Sciatic nerve (tissue), 2 donors: ENCODE data around the gene MTUS2. TPM values are rescaled to one million over a fixed set of nuclear protein-coding genes. Genes with fewer than 3 reads are reported as not detected.

ENCODE experiments used
- ATAC-seq: fragments of 200-7000 bp; cut with Tn5 transposase; one replicate; pipeline ENCODE4 v1.9.1; 2020; ENCODE audit warnings: mild to moderate bottlenecking, moderate library complexity
- DNase-seq: peaks from one replicate; pipeline ENCODE4 v3.0.0-alpha.2; 2020; ENCODE audit warnings: low spot score
- intact Hi-C: fragments of 100-400 bp; cut with DNase I; formaldehyde crosslinking; loops from one replicate; pipeline ENCODE4 v1.14.2; 2022
- total RNA-seq: library from RNA; stranded (reverse); fragmentation: NEBNext Ultra II Directional; extraction: Animal tissue kit (Norgen Biotek cat#: 25700); gene quantifications from one replicate; pipeline ENCODE4 v1.2.1, GENCODE V29; 2021
- donor health status: DM: no; HTN: no; CAD: no.
- donor health status: DM: no; HTN: no; CAD: no.

The MTUS2 gene
- total RNA-seq, 1 donor from 2014 or later = not detected

GRCh38 chr13:29405401-29405800 lies 585.3 kb downstream of the MTUS2 start:
- ATAC-seq (no peak), DNase-seq (no peak)
- intact Hi-C loops = no loop called here

DNA sequence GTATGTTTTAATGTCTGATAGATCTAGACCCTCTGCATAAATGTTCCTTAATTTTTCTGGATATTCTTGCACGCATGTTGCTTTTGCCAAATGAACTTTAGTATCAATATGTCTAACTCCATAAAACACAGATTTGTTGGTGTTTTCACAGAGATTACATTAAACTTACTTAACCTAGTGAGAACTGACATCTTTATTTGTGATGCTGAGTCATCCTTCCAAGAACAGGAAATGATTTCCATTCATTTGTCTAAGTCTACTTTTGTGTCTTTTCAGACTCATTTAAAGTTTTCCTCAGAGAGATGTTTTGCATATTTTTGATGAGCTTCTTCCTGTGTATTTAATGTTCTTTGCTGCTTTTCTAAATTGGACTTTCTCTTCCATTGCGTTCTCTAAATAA lies 591.3 kb downstream of the MTUS2 start:
- ATAC-seq = no peak
- intact Hi-C loops = no loop called here
- DNase-seq = no peak

DNA sequence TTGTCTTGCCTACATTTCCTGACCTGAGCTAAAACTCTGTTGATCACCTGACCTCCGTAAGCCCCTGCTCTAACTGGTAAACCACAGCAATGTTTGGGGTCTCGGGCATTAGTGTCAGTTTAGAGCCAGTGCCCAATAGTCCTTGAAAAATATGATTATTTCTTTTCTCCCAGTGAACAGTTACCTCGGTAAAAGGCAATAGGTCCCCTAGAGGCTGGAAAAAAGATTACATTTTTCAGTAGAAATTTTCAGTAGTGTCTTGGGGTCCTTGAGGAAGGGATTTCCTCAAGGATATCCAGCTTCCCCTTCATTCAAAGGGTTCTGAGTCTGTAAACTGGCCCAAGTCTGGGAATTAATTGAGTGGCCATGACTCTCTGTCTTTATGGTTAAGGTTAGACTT lies 597.9 kb downstream of the MTUS2 start:
- ATAC-seq (no peak), DNase-seq (no peak)
- intact Hi-C loops = no loop called here

GRCh38 chr13:29421118-29421517 lies 601.0 kb downstream of the MTUS2 start:
- ATAC-seq (no peak), DNase-seq (no peak)
- intact Hi-C loops = no loop called here

DNA sequence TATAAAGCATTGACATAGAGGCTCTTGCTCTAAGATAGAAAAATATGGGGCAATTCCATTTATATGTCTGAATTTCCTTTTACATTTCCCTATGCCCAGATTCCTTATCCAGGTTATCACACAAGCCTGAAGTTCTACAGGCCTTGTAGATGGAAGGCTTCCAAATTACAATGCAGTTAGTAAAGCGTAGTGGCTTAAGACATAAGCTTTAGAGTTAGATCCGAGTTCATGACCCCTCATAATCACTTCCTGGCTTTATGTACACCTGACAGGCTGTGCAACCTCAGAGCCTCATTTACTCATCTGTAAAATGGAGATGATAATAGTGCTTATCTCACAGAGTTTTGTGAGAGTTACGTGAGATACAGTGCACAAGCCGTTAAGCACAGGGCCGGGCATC lies 601.9 kb downstream of the MTUS2 start:
- DNase-seq (no peak), ATAC-seq (no peak)
- intact Hi-C loops = no loop called here

GRCh38 chr13:29423050-29423449 lies 602.9 kb downstream of the MTUS2 start:
- intact Hi-C loops = no loop called here
- DNase-seq (no peak), ATAC-seq (no peak)

DNA sequence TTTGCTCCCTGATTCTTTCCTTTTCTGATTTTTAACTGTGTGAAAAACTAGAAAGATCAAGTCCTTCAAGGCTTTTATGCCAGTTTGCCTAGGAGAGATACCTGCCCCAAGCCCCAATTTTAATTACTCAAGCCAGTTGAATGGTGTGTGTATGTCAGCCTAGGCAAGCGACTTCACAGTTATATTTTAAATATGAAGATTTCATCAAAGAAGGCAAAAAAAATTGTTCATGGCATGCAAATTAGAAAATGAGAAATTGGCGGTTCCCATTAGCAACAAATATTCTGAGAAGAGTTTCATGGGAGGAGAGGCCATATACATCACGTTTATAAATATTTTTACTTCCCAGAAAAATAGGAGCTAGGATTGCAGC lies 607.8 kb downstream of the MTUS2 start:
- DNase-seq (no peak), ATAC-seq (no peak)
- intact Hi-C loops = no loop called here

DNA sequence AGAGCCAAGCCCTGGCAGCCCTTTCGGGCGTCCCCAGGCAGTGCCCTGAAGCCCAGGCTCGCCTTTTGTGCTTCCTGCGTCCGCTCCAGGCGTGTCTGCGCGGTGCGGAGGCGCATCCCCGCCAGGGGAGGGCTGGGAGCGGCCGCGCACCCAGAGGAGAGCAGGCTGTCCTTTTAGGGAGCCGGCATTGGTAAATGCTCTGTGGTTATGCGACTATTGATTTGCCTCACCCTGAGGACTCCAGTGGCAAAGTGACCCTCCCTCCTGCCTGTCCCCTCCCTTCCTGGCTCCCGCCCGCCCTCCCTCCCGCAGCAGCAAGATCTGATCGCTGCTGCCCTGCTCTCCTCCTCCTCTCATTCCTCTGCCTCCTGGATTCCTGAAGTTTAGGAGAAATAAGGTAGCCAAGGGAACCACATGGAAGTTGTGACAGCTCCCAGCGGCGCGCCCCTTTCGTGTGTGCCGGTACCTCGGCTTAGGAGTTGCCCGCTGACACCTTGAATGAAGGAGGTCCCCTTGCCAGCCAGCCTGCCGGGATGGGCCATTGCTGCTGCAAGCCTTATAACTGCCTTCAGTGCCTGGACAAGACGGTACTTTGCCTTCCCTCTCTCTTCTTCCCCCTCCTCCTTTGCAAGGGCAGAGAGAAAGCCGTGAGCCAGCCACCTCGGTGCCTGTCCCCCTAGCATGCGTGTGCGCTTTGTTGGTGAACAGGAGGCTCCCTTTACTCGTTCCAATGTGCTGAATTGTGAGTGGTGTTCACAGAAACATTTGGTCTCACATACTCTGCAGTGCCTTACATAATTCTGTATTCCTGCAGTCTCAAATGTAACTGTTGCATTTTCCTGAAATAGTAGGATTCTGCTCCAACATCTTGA lies 608.4 kb downstream of the MTUS2 start:
- intact Hi-C loops = no loop called here
- peak; percentile 84 for ATAC-seq
- DNase-seq = no peak

DNA sequence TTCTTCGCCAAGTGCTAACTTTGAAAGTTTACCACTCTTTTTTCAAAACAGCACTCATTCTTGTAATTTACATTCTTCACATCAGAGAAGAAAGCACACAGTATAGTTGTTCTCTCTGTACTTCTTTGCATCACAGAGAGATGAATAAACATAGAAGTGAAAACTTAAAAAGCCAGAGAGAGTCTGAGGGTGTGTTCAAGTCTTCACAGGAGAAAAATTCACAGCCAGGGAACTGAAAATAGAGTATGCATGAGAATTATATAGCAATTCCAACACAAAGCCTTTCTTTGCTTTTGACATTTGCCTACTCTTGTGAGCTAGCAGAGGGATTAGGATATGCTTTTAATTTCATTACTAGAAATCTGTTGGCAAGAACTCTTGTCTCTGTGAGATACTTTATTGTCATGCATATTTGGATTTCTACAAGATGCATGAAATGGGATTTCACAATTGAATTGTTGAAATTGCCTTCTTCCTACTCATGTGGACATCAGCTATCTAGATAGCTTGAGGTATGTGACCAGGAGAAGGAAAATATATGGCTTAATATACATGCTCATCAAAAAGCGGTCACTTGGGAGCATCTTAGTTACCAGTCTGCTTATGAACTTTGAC lies 609.3 kb downstream of the MTUS2 start:
- ATAC-seq (no peak), DNase-seq (no peak)
- intact Hi-C loops = no loop called here

DNA sequence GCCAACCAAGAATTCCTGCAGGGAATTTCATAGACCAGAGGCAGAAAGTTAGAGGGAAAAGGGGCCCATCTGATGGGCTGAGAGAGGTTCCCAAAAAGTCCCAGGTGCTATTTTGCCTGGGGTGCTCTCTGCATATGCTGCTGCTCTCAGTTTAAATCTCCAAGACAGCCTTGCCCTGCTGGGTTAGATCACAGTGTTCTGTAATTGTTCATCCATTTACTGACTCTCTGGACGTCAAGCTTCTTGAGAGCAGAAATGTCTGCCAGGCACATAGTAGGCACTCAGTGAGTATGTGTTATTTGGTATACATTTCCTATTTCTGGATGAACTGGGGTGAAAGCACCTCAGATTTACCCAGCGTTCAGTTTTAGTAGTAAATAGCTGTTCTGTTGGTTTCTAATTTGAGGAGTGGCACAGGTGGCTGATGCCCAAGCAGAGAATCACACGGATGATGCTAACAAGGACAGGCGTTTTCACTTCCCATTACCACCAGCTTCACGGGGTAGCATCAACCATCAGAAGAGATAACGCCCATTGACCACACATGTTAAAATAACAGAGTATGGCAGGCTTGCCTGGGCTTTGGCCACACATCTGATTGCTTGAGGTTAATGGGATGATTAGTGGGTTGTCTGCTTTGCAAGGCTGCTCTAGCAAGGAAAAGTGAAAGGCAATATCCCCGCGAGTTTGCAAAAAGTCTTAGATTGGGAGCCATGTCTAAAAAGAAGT lies 614.2 kb downstream of the MTUS2 start:
- DNase-seq = no peak
- intact Hi-C loops = no loop called here
- ATAC-seq = no peak

DNA sequence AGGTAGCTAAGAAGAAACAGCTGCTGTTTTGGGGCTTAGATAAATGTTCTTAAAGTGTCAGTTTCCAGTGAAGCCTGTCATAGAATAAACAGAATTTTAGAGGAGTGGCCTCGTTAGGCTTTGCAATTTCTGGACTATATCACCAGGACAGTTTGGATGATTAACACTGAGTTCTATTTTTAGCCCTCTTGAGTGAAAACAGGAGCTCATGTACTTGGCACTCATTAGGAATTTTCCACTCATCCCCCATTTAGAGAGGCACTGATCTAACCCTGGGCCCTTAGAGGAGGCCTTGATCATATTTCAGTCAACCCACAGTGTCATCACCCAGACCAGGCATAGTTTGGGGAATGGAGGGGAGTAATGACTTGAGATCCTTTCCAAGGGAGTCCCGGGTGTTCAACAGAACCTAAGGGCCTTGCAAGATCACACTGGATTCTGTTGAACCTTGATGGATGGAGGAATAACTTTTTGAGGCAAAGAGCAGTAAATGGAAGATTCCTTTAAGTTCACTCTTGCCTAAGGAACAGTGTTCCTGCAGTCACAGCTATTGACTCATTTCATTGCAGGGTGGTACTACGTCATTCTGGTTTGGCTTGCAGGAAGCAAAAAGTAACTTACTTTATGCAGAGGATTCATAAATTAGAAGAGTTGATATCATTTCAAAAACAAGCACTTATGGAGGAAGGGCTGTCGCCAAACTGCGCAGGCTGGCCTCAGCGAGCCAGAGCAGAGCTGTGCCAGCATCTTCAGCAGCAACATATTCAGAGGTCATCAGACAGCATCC lies 615.2 kb downstream of the MTUS2 start:
- ATAC-seq = peak; percentile 92
- DNase-seq = no peak
- intact Hi-C loops = no loop called here

GRCh38 chr13:29436291-29436690 lies 616.2 kb downstream of the MTUS2 start:
- DNase-seq (no peak), ATAC-seq (no peak)
- intact Hi-C loops = no loop called here

DNA sequence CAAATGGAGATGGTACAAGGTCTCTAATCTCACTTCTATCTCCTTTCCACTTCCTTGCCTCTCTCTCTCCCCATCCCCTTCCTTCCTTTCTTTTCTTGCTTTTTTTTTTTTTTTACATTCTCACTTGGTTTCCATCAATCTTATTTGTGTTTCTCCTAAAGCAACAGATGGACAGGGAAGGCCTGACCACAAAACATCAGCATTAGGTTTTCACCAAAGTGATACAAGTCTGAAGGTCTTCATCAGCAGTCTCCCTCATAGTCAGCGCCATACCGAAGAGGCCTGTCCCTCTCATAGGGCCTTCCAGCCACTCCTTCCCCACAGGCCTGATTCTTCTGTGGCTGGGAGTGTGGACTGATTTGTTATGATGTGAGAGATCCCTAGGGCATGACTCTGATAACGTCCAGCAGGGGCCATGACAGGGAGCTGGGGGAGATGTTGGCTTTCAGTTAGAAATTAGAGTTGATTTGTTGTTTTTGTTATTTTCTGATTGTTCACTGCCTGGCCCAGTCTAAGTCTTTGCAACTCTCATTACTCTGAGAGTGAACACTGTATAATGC lies 616.7 kb downstream of the MTUS2 start:
- intact Hi-C loops = no loop called here
- DNase-seq (no peak), ATAC-seq (no peak)

DNA sequence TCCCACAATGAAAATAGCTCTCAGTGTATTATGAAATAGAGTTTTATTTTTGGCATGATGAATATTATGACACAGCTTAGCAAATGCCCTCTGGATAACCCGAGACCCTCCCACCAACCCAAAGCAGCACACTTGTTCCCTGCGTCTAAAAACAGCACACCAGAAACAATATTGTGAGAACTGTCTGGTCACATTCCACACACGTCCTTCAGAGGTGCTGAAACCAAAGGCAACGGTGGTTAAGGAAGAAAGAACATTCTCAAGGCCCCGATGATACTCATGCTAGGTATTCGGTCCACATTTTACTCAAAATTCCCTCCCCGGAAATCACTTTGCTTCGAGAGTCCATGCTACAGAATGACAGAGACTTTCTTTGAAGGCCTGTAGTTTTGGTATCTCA lies 618.6 kb downstream of the MTUS2 start:
- ATAC-seq = no peak
- intact Hi-C loops = no loop called here
- DNase-seq = no peak

GRCh38 chr13:29439601-29440388 lies 619.7 kb downstream of the MTUS2 start:
- intact Hi-C loops = no loop called here
- ATAC-seq = no peak
- no peak for DNase-seq

GRCh38 chr13:29441306-29441705 lies 621.2 kb downstream of the MTUS2 start:
- intact Hi-C loops = no loop called here
- DNase-seq (no peak), ATAC-seq (no peak)

DNA sequence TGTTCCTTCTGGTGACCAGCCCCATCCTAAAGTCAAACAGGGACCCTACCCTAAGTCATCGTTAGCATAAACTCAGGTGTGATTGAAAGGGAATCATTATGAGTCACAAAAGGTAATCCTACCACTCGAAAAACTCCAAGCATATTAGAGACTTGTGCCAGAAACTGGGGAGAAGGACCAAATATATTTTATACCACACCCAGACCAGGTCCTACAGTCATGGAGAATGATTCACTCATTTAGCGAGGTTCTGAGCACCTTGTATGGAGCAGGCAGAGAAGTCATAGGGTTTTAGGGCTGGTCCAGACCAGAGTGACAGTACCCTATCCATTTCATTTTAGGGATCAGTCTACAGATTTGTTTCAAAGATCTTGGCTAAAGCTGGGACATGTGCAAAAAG lies 625.9 kb downstream of the MTUS2 start:
- no peak for ATAC-seq
- intact Hi-C loops = no loop called here
- DNase-seq = no peak

DNA sequence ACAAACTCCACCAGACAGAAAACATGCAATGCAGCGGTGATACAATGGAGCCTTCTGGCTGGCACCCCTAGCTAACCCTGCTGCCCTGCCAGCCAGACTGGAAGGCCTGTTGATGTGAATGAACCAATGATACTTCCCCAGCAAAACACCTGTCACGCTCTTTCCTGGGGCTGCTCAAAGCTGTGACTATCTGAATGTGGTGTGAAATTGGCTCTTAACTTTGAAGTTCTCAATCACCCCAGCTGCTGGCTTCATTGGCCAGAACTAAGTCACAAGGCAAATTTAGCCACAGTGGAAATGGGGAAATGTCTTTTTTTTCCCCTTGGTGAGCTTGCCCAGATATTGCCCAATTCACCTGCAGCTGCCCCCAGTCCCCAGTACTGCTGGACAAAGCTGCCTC lies 628.0 kb downstream of the MTUS2 start:
- intact Hi-C loops = no loop called here
- DNase-seq = no peak
- ATAC-seq = no peak
